GM21786 (cell line): ENCODE data around the gene DCDC2C.

Experiments
- ATAC-seq: cut with Tn5 transposase; IDR thresholded peaks from one replicate; pipeline ENCODE4 v1.9.1; 2021; ENCODE audit not compliant: unreplicated experiment

DCDC2C gene

GRCh38 chr2:3742743-3743508 is 39.6 kb downstream of the DCDC2C start:
- ATAC-seq, result no peak

- no peak for ATAC-seq
Observed at GRCh38 chr2:3743951-3744555, 40.7 kb downstream of the DCDC2C start.

GRCh38 chr2:3745920-3746319 is 42.5 kb downstream of the DCDC2C start:
- no peak for ATAC-seq

DNA sequence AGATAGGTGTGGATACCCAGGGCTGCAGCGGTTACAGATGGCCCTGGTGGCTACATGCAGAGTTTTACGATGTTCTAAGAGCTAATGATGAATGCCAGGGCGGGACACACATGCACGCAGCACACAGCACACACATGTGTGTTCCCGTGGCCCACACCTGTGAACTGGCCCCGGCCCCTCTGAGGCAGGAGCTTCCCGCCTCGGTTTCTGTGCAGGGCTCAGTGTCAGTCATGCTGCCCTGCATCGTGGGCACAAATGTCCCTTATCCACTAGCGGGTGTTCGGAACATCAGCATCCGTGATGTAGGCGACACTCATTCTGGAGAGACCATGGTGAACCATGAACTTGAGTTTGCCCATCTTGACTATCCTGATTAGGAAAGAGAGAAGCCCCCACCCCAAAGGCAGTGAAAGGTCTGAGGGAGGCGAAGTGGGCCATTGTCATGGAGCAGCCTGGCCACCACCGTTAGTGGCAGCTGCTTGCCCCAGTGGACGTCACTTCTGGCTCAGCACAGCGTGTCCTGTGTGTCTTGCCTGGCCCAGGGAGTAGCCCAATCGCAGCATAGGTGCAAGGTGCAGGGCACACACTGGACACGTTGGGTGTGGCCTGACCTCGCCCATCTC is 43.8 kb downstream of the DCDC2C start:
- ATAC-seq, result no peak

GRCh38 chr2:3747826-3748225 is 44.5 kb downstream of the DCDC2C start:
- no peak for ATAC-seq

DNA sequence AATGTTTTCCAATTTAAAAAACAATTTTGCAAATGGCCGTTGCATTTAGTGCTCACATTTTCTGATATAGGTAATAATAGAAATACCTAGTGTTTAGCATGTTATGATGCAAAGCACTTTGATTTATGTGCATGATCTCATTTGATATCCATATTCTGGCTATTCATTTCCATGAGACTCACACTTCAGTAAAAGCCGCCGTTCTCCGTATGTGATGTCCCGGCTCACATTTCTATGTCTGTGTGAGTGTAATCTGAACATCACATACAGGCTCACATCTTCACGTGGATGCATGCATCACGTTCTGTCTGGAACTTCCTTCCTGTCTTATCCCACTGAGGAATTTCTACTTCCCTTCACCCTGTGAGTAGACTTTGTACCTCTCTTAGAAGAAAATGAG is 45.8 kb downstream of the DCDC2C start:
- ATAC-seq, result no peak

GRCh38 chr2:3751251-3751650 is 47.9 kb downstream of the DCDC2C start:
- ATAC-seq, result no peak

GRCh38 chr2:3751806-3752205 is 48.4 kb downstream of the DCDC2C start:
- no peak for ATAC-seq

DNA sequence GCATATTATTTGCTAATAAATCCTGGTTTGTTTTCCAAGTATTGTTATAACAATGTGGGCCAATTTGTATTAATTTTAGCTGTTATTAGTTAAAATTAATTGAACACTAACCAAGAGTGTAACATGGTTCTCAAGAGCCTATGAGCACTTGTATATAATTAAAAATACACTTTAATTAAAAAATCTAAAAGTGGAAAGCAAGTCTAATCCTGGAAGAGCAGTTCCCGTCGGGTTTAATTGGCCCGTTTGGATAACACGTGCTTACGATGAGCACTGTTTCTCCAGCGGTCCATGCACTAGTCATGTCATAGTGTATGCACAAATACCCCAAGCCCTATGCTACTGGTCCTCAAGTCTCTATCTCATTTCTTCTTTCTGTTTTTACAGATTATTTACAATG is 49.0 kb downstream of the DCDC2C start:
- ATAC-seq, result no peak

DNA sequence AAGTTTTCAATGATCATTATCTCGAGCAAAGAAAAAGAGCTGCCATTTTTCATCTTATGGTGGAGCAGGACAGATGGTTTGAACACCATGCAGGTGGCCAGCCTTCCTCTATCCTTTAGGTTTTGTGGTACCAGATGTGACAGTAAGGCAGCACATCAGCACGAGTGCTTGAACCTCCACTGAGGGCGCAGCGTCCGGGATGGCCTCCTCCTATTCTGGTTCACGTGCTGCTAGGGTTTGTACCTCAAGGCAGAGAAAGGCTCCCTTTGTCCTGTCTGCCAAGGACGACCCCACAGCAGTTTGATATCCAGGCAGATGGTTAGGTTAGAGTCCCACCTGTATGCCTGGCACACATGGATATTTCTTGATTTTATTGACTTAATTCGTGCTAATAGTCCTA is 50.2 kb downstream of the DCDC2C start:
- ATAC-seq, result no peak

GRCh38 chr2:3754280-3754679 is 50.9 kb downstream of the DCDC2C start:
- no peak for ATAC-seq

DNA sequence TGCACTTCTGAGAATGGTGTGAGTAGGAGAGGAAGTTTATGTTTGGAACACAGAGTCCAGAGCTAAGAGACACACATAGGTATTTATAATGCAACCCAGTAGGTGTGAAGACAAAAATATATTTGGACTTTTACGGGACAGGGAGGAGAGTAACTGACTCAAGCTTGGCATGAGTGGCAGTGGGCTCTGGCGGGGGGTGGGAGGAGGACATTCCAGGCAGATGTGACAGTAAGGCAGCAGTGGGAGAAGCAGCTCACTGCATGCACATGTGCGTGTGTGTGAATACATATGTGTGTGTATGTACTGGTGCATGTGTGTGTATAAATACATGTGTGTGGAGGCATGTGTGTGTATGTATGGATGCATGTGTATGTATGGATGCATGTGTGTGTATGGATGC is 51.4 kb downstream of the DCDC2C start:
- no peak for ATAC-seq

DNA sequence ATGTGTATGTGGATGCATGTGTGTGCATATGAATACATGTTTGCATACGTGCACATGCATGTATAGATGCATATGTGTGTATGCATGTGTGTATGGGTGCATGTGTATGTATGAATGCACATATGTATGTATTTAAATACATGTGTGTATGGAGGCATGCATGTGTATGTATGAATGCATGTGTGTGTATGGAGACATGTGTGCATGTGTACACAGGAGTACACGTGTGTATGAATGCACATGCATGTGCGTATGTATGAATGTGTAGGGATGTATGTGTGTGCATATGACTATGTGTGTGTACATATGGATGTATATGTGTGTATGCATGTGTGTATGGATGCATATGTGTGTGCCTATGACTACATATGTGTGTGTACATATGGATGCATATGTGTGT is 51.9 kb downstream of the DCDC2C start:
- ATAC-seq, result no peak

DNA sequence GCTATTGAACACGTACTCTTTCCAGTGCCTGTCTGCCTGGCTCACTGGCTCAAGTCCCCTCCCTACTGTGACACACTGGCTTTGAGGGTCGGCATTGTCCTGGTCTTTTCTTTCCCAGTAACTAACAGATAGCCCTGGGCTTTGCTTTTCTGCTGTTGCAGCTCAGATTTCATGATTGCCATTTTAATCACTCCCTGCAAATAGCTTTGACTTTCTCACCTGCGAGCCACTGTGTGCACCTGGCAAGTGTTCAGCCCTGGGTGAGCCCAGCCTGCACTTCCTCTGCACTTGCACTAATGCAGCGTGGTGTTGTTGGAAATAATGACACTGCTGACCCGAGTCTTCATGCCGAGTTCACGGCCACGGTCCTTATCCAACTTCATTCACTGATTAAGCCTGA is 52.9 kb downstream of the DCDC2C start:
- no peak for ATAC-seq

GRCh38 chr2:3758906-3759305 is 55.5 kb downstream of the DCDC2C start:
- ATAC-seq, result no peak

GRCh38 chr2:3759331-3759730 is 56.0 kb downstream of the DCDC2C start:
- no peak for ATAC-seq

GRCh38 chr2:3759761-3760160 is 56.4 kb downstream of the DCDC2C start:
- no peak for ATAC-seq

GRCh38 chr2:3761272-3761671 is 57.9 kb downstream of the DCDC2C start:
- no peak for ATAC-seq

DNA sequence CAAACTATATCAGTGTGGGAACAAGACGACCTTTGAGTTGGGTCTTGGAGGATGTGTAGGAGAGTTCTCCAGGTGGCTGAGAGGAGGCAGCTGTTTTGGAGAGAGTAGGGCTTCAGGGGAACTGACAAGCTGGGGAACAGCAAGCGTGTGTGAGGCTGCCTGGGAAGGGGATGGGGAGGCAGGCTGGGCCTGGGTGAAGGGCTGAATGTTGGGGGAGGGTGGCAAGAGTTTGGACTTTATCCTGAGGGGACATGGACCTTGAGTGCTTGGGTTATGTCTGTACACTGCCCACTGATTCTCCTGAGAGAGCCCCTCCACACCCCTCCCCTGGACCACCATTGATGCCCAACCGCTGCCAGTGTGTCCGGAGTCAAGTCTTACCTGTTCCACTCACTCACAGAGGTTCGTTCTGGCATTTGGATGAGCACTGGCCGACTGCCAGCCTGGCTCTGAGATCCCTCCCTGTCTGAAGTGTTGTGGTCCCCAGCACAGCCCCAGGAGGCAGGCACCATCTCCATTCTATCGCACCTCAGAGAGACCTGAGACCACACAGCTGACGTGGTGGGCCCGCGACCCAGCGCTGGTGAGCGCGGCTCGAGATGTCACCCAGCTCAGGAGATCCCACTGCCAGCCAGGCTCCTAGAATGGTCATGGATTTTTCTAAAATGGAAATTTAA is 59.5 kb downstream of the DCDC2C start:
- no peak for ATAC-seq

- no peak for ATAC-seq
Observed at GRCh38 chr2:3766824-3767223, 63.4 kb downstream of the DCDC2C start.

- no peak for ATAC-seq
Observed at GRCh38 chr2:3768960-3769765, 65.8 kb downstream of the DCDC2C start.
